Endothelial cell of umbilical vein (primary cell): ENCODE data around the gene ZNF497. TPM values are rescaled to one million over a fixed set of nuclear protein-coding genes. Genes with fewer than 3 reads are reported as not detected.

Experiments
- BruUV-seq: library from RNA; stranded (reverse); fragments of 400-500 nt; replicated peaks from 2 replicates; lab custom pipeline; 2021; lab: Mats Ljungman, UMichigan
- CTCF ChIA-PET: fragments of 300-600, 350-600 bp; sonication (Branson Sonifier 250); formaldehyde crosslinking; loops from one replicate; lab custom pipeline; 2021; ENCODE audit warnings: antibody characterized with exemption, inconsistent platforms; lab: Charles Lee
- POLR2A ChIA-PET: fragments of 300-600, 350-600 bp; sonication (Branson Sonifier 250); formaldehyde crosslinking; loops from one replicate; lab custom pipeline; 2021; ENCODE audit warnings: antibody characterized with exemption, inconsistent platforms; lab: Charles Lee
- DNase-seq: peaks from one replicate; pipeline ENCODE4 v3.0.0-alpha.2; 2011; ENCODE audit warnings: low read depth, low spot score
- FAIRE-seq: peaks from 2 replicates; lab custom pipeline; 2011; peaks lifted over from hg19 to GRCh38; lab: Jason Lieb, UNC
- H2AFZ ChIP-seq: 2 replicates; pipeline ENCODE4 v1.6.0; 2012; ENCODE audit warnings: low read depth, low read length, control low read depth, inconsistent platforms
- H3K27ac ChIP-seq: 2 replicates; pipeline ENCODE4 v1.5.1; 2011; ENCODE audit warnings: low read depth, mild to moderate bottlenecking, control low read depth, low read length, moderate library complexity; ENCODE audit not compliant: insufficient read depth
- H3K27me3 ChIP-seq, 2 experiments: 2 replicates each; pipeline versions ENCODE4 v1.6.0 to v1.6.1; 2011; ENCODE audit warnings: low read length in 2 of 2, mixed read lengths in 1 of 2; ENCODE audit not compliant: control insufficient read depth in 2 of 2, insufficient read depth in 2 of 2
- H3K36me3 ChIP-seq, 2 experiments: 2 replicates in 1 of 2; 3 replicates in 1 of 2; pipeline ENCODE4 v1.5.1; 2011; ENCODE audit warnings: low read length in 2 of 2, mild to moderate bottlenecking in 1 of 2, moderate library complexity in 1 of 2; ENCODE audit not compliant: control insufficient read depth in 2 of 2, insufficient read depth in 2 of 2; ENCODE audit errors: extremely low read depth in 1 of 2
- H3K4me1 ChIP-seq: 3 replicates; pipeline ENCODE4 v1.5.1; 2011; ENCODE audit warnings: mild to moderate bottlenecking, low read length; ENCODE audit not compliant: control insufficient read depth, insufficient read depth; ENCODE audit errors: extremely low read depth
- H3K4me2 ChIP-seq: 2 replicates; pipeline ENCODE4 v1.6.1; 2011; ENCODE audit warnings: low read length, control low read depth, mixed read lengths; ENCODE audit not compliant: insufficient read depth
- H3K4me3 ChIP-seq, 3 experiments: fragments of 200-600 bp in 1 of 3; sonication (generic), shearing (Covaris generic) in 1 of 3; replicated peaks in 1 of 3; 2 replicates each; pipeline ENCODE4 v1.5.1; 2011 to 2016; ENCODE audit warnings: control low read depth in 3 of 3, low read length in 3 of 3, mild to moderate bottlenecking in 2 of 3, inconsistent platforms in 1 of 3, low read depth in 1 of 3, moderate library complexity in 1 of 3; ENCODE audit not compliant: insufficient read depth in 1 of 3
- H3K79me2 ChIP-seq: 2 replicates; pipeline ENCODE4 v1.6.0; 2012; ENCODE audit warnings: low read length, inconsistent platforms; ENCODE audit not compliant: control insufficient read depth, insufficient read depth
- H3K9ac ChIP-seq: replicated peaks from 2 replicates; pipeline ENCODE3; 2011; ENCODE audit warnings: low read length, control low read depth; ENCODE audit not compliant: insufficient read depth; ENCODE audit errors: extremely low read depth
- H3K9me1 ChIP-seq: replicated peaks from 3 replicates; pipeline ENCODE4 v1.6.0; 2011; ENCODE audit warnings: mild to moderate bottlenecking, low read length; ENCODE audit not compliant: control insufficient read depth, insufficient read depth; ENCODE audit errors: extremely low read depth
- H3K9me3 ChIP-seq: replicated peaks from 2 replicates; pipeline ENCODE4 v1.5.1; 2012; ENCODE audit warnings: low read length, inconsistent platforms; ENCODE audit not compliant: control insufficient read depth, insufficient read depth
- H4K20me1 ChIP-seq: replicated peaks from 2 replicates; pipeline ENCODE3; 2011; ENCODE audit warnings: mild to moderate bottlenecking, low read length; ENCODE audit not compliant: control insufficient read depth, insufficient read depth; ENCODE audit errors: extremely low read depth
- EZH2 ChIP-seq: IDR thresholded peaks from 2 replicates; pipeline ENCODE4 v1.6.1; 2012; ENCODE audit warnings: borderline replicate concordance, low read depth, mild to moderate bottlenecking, moderate library complexity, low read length, inconsistent platforms; ENCODE audit not compliant: severe bottlenecking
- FOS ChIP-seq: IDR thresholded peaks from 2 replicates; pipeline ENCODE4 v1.6.1; 2011; ENCODE audit warnings: mild to moderate bottlenecking, low read length, moderate library complexity, borderline replicate concordance; ENCODE audit not compliant: insufficient read depth
- GATA2 ChIP-seq: IDR thresholded peaks from 2 replicates; pipeline ENCODE4 v1.7.0; 2011; ENCODE audit warnings: low read depth, mild to moderate bottlenecking, moderate library complexity, mixed read lengths, low read length; ENCODE audit not compliant: insufficient read length, insufficient read depth
- JUN ChIP-seq: IDR thresholded peaks from 2 replicates; pipeline ENCODE4 v1.6.1; 2011; ENCODE audit warnings: borderline replicate concordance, low read depth; ENCODE audit not compliant: insufficient read length, insufficient read depth
- MAX ChIP-seq: IDR thresholded peaks from 2 replicates; pipeline ENCODE4 v1.6.1; 2011; ENCODE audit not compliant: insufficient read depth, insufficient read length
- MYC ChIP-seq: IDR thresholded peaks from one replicate; pipeline ENCODE4 v1.6.1; 2011; ENCODE audit warnings: mild to moderate bottlenecking, low read depth, low read length
- POLR2A ChIP-seq: IDR thresholded peaks from 2 replicates; pipeline ENCODE4 v1.6.1; 2012; ENCODE audit warnings: low read depth, mild to moderate bottlenecking, control low read depth, low read length
- POLR2AphosphoS5 ChIP-seq: IDR thresholded peaks from 2 replicates; pipeline ENCODE4 v1.6.1; 2012; ENCODE audit warnings: low read depth, mild to moderate bottlenecking, control low read depth, low read length, moderate library complexity; ENCODE audit not compliant: insufficient read depth
- dilution Hi-C: fragments of 300-500 bp; cut with MboI; formaldehyde crosslinking; loops from one replicate; pipeline ENCODE4 v1.15.0; 2019; ENCODE audit warnings: low sequenced_read_pairs; ENCODE audit not compliant: extremely low pct_ligation_motif_present
- intact Hi-C: fragments of 100-400 bp; cut with micrococcal nuclease; formaldehyde crosslinking; loops from one replicate; pipeline ENCODE4 v1.10.0; 2022
- polyA plus RNA-seq, 4 experiments: library from polyadenylated mRNA; depleted of rRNA in 3 of 4; stranded (reverse) in 3 of 4; unstranded in 1 of 4; fragments of >200 nt; gene quantifications; 2 replicates each; pipeline versions ENCODE4 v1.2.1 to v1.2.3, GENCODE V29; 2011 to 2012; ENCODE audit warnings: missing spikeins in 1 of 4
- total RNA-seq: library from RNA; stranded (reverse); gene quantifications from 2 replicates; pipeline ENCODE4 v1.2.3, GENCODE V29; 2021
- TF ChIP-seq, protein P1 (sequence below), 2 donors: IDR thresholded peaks; 1 replicate in 1 of 2; 2 replicates in 1 of 2; pipeline ENCODE4 v1.5.1; 2011; ENCODE audit warnings: low read length in 2 of 2, mild to moderate bottlenecking in 2 of 2, moderate library complexity in 2 of 2, control low read depth in 1 of 2, inconsistent platforms in 1 of 2, low read depth in 1 of 2; ENCODE audit not compliant: insufficient read depth in 1 of 2; ENCODE audit errors: extremely low read depth in 1 of 2

Gene ZNF497
- total and polyA plus RNA-seq, 2 donors (not counting 3 experiments of a cell fraction or from before 2014, with no cell fraction given) = 0.40 to 1.3 TPM

GRCh38 chr19:58338336-58338735 lies 24.2 kb downstream of the ZNF497 start:
- Histone ChIP-seq H3K79me2 (no peaks in the 10 kb centered on the region), H3K4me2 (no peak overlapping the region), H3K4me1 (no peaks in the 10 kb centered on the region), H3K4me3 (no peak overlapping the region), H3K9ac (no peak overlapping the region), H3K27ac (no peak overlapping the region), H3K9me3 (peaks cover 2% of the 10 kb centered on the region), H3K27me3 (no peaks in the 10 kb centered on the region), H3K9me1 (no peaks in the 10 kb centered on the region), H4K20me1 (no peaks in the 10 kb centered on the region), H2AFZ (no peak overlapping the region), H3K36me3 (peaks cover 0 to 22% of the 10 kb centered on the region in 2 experiments)
- intact Hi-C loops (no loop called here), dilution Hi-C loops (no loop called here)
- DNase-seq = no peak
- no TSS peak for BruUV-seq
- POLR2A ChIA-PET = no interaction called here
- no peak for FAIRE-seq
- no peak for TF ChIP-seq MYC
- TF ChIP-seq FOS = no peak
- TF ChIP-seq JUN = no peak
- no peak for TF ChIP-seq POLR2AphosphoS5
- TF ChIP-seq EZH2 = no peak
- no peak for TF ChIP-seq GATA2
- TF ChIP-seq MAX = no peak
- TF ChIP-seq, protein P1, sequence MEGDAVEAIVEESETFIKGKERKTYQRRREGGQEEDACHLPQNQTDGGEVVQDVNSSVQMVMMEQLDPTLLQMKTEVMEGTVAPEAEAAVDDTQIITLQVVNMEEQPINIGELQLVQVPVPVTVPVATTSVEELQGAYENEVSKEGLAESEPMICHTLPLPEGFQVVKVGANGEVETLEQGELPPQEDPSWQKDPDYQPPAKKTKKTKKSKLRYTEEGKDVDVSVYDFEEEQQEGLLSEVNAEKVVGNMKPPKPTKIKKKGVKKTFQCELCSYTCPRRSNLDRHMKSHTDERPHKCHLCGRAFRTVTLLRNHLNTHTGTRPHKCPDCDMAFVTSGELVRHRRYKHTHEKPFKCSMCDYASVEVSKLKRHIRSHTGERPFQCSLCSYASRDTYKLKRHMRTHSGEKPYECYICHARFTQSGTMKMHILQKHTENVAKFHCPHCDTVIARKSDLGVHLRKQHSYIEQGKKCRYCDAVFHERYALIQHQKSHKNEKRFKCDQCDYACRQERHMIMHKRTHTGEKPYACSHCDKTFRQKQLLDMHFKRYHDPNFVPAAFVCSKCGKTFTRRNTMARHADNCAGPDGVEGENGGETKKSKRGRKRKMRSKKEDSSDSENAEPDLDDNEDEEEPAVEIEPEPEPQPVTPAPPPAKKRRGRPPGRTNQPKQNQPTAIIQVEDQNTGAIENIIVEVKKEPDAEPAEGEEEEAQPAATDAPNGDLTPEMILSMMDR (IDR thresholded peaks at IDR 0.05; ENCODE audit: extremely low read depth in 1 of 2, insufficient read depth in 1 of 2, low read depth in 1 of 2, low read length in 2 of 2) = no peak
- no peak for TF ChIP-seq POLR2A
- CTCF ChIA-PET = no interaction called here
